KG1 (cell line): Measurements from ENCODE around the gene GRPEL1.

Source experiments
- DNase-seq: peaks from one replicate; lab custom pipeline; 2025; lab: John Stamatoyannopoulos, UW

GRPEL1 gene

DNA sequence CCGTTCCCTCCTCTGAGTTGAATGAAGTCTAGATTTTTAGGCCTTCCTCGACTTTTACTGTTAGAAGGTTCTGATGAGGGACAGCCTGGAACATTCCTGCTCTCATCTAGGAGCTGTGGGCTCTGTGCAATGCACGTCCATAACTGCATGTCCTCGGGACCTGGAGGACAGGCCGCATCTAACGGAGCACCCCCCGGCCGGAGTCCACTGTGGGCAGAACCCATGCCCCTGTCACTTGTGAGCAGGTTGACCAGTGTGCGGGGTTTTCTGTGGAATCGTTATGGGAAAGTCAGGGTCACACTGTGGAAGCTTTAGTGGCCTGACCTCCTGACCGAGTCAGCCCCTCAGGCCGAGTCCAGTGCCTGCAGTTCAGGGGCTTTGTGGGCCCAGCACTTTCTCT lies 44.0 kb downstream of the GRPEL1 start:
- no peak for DNase-seq

DNA sequence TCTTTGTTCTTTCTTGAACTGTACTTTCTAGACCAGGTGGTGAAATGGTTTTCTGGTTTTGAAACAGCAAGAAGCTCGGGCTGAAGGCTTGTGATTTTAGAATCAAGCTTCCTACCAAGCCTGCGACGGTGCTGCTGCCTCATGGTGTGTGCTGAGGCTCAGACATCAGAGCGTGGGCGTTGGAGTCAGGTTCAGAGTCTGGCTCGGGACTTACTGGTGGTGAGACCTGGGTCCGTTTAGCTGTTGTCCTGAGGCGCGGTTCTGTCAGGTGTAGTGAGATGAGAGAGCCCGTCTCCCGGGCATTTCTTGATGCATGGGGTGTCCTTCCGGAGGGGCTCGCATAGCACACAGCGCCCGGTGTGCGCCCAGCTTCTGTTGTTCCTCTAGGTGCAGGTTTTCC lies 44.4 kb downstream of the GRPEL1 start:
- no peak for DNase-seq

DNA sequence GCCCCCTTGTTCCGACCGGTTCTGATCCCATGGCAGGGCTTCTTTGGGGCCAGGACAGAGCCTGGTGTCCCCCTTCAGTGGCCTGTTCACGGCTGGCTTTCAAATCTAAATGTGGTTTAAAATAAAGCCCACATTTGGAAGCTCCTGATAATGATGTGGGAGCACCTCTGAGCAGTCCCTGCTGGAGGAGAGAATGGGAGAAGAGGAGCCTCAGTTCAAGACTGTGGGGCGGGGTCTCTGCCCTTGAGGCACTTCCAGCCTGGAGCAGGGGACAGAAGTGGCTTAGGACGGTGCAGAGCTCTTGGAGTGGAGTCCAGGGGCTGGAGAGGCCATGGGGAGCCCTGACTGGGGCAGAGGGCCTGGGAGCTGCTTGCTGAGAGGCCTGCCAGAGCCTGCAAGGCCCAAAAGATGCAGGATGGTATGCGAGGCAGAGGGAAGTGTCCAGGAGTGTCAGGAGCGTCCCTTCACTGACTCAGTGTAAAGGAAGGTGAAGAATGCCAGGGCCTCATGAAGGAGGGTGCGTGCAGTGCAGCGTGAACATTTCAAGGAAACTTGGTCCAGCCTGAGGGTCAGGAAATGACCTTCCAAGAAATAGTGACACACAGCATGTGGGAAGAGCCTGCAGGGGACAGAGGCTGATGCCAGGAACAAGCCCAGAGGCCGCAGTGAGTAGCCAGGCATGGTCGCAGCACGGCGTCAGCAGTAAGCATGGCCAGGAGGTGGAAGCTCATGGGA lies 45.8 kb downstream of the GRPEL1 start:
- DNase-seq = no peak

DNA sequence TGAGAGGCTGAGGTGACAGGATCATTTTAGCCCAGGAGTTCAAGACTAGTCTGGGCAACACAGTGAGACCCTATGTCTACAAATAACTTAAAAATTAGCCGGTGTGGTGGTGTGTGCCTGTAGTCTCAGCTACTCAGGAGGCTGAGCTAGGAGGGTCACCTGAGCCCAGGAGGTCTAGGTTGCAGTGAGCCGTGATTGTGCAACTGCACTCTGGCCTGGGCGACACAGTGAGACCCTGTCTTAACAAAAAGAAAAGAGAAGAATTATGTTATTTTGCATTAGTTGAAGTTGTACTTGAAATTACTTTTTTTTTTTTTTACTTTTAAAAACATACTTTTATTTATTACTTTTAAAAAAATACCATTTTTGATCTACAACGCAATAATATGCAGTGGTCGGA lies 46.5 kb downstream of the GRPEL1 start:
- no peak for DNase-seq

DNA sequence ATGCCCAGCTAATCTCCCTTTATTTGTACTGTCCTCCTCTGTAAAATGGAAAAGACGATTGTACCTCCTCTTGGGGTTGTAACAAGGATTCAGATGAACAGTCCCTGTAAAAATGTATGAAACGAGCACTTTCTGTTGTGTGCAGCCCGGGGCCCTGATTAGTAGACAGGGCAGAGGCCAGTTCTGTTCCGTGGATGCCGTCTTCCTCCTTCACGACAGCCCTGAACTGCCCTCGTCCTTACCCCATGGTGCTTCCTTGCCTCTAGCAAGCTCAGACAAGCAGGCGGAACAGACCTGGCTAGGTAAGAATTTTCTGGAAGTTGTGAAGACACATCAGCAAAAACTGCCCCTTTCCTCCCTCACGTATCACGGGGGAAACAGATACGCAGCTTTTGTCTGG lies 47.0 kb downstream of the GRPEL1 start:
- no peak for DNase-seq

DNA sequence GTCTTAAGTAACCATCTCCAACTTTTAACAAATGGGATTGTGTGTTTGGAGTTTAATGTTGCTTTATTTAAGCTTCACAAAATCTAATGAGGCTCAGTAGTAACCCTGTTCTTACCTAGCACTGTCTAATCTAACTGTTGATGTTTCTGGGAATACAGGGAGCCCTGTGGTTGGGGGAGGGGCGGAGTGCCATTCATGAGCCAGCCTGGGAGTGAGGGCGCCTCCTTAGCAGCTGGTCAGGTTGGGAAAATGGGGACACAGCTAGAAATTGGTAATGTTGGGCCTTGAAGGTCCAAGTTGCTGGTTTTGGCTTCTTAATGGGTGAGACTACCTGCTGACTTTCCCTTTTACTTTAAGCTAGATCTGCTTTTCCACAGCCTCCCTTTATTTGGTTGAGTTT lies 47.6 kb downstream of the GRPEL1 start:
- no peak for DNase-seq

DNA sequence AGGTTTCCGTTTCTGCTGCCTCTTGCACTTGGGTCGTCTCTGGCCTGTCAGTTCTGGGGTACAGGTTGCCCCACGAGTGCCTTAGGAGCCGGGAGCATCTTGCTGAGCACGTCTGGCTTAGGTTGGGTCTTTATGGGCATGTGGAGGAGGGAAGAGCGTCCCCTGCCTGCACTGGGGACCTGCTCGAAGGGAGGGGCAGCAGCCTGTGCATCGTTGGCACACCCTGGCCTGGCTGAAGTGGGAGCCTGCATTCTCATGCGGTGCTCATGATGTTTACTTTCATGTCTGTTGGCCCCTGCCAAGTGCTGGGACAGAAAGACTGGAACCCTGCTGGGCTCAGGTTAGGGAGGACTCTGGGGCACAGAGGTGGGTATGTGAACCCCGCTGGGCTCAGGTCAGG lies 48.5 kb downstream of the GRPEL1 start:
- DNase-seq = no peak

DNA sequence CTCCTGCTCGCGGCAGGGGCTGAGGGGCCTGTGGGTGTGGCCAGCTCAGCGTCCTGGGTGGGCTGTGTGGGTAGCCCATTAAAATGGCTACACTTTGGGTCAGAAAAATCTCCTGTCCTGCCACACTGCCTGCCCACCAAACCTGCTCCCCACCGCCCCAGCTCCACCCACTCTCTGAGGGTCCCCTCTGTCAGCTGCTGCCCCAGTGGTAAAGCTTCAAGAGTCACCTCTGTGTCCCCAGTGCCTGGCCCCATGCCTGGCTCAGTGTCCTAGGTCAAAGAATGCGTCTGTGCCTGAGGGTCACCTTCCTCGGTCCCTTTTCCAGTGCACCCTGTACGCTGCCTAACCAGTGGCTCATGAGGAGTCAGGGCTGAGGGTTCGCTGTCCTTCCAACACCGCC lies 49.6 kb downstream of the GRPEL1 start:
- DNase-seq = no peak

DNA sequence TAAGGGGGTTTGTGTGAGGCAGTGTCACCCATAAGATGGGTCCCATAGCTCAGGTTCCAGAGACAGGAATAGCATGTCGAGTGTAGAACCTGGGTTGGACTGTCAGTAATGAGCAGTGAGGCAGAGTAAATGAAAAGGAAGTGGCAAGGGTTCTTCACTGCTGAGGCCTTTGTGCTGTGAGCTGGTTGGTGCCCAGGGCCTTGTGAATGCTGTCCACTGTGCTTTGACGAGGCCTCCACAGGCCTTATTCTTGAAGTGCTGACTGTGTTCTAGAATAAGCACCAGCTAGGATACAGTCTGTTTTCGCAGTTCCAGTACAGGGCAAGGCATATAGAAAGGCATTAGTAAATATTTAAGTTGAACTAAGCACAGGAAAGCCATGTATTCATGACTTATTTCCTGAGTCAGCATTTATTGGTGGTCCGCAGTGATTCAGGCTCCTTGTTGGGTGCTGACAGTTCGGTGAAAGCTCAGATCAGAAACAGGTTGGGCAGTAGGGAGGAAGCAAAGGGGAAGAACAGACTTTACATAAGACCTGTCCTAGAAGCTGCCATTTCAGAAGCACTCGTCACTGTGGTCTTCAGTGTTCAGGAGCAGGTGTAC lies 50.3 kb downstream of the GRPEL1 start:
- DNase-seq = no peak

DNA sequence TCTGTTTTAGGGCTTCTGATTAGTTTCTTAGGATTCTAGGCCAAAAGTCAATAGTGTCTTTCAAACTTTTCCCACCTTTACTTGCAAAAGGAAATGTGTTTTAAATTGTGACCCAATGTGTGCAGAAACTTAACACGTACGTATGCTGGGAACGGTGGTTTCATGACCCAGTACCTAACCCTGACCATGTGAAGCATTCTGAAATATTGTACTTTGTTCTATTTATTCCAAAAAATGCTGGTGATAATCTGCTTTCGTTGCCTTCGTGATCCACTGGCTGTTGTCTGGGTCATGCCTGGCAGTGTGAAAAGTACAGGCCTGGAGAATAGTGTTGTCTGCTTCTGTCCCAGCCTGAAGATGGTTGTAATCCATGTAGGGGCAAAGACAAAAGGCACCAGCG lies 51.4 kb downstream of the GRPEL1 start:
- DNase-seq = no peak

DNA sequence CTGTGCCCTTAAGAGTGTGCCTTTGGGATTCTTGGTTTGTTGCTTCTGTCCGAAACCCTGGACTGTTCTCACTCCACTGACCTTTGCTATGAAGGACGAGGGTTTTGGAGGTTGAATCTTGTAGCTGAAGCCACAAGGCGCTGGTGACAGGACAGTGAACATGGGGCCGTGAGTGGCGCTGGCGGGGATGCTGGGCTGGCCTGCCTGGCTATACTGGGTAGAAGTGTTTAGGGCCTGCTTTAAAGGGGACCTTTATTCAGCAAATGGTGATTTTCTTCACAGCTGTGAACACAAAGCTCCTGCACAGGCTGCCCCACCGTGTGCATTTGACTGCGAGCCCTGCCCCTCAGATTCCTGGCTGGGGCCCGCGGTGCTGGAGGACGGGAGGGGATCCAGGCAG lies 51.8 kb downstream of the GRPEL1 start:
- DNase-seq = no peak

DNA sequence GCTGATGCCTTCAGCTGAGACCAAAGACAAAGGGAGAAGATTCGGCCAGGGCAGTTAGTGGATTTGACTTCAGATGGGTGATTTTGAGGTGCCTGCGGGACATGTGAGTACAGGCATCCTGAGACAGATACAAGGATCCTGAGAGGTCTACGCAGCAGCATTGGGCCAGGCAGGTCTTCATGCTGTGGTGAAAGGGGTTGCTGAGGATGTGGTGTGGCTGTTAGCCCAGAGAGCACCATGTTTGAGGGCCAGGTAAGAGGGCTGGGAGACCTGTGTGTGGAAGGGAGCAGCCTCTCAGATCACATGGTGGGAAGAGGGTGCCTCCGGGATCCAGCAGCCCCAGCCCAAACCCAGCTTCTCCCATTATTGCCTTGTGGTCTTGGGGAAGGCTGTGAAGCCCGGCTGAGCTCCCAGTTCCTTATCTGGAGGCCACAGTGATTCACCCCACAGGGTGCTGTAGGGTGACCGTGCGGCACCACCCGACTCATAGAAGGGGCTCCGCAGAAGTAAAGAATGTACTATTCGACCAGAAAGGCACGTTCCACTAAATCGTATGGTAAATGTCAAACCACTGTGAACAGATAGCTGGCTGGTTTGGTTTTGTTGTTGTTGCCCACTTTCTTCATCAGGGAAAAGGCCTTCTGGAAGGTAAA lies 52.4 kb downstream of the GRPEL1 start:
- DNase-seq = no peak

DNA sequence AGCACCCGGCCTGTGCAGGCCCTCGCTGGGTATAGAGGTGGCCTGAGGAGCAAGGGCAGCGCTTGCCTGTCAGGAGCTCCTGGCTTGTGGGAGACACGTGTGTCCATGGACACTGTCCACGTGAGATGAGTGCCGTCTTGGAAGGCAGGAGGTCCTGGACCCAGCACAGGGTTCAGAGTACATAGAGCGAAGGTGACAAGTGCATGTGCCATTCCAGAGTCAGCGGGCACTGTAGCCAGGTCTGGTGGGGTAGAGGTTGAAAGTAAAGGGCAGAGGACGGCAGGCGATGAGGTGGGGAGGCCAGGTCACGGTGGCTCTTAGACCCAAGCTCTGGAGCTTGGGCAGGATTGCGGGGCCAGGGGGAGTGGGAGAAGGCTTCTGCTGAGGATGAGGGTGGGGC lies 53.0 kb downstream of the GRPEL1 start:
- no peak for DNase-seq

DNA sequence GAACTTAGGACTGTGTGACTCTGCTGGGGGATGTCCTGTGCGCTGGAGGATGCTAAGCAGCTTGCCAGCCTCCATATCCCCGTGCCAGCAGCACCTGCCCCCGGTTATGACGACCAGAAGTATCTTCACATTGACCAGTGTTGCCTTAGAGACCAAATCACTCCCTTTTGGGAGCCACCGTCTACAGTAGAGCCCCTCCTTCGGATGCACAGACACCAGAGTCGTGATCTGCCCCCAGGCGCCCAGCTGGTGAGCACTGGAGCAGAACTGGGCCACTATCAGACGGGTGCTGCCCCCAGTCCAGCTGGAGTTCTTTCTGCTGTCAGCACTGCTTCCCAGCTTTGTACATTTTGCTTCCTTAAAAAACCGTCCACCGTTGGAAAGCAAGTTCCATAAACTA lies 54.7 kb downstream of the GRPEL1 start:
- DNase-seq = no peak

DNA sequence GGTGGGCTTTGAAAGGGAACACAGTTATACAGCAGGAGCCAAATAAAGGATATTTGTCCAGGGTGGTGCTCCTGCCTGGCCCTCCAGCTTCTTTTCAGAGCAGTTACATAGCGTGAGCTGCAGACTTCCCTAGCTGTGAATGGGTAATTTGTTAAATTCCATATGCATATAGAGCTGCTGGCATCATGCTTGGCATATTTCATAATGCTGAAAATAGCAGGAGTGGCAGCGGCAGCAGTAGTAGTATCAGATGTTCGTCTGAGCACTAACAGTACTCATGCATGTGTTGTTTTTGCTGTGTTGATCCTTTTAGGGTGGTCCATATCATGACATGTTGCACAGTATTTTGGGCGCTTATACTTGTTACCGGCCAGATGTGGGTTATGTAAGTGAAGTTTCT lies 58.3 kb downstream of the GRPEL1 start:
- DNase-seq = no peak
